Stimulated activated CD8-positive, alpha-beta memory T cell treated with anti-CD3 and anti-CD28 coated beads, Interleukin-2, amount 100 ng/mL, for 48 hours (primary cell): ENCODE results near the gene SLC15A1.
"Not testable (repeated sequence)": the region's sequence is repeated elsewhere in the genome, so short reads cannot be mapped to it uniquely, and the experiment has no call there.

Experiments
- DNase-seq, 2 donors: peaks; one replicate each; pipeline ENCODE4 v3.0.0-alpha.2; 2020; ENCODE audit warnings: low read depth in 2 of 2

The SLC15A1 gene

GRCh38 chr13:98653463-98653985 lies 98.9 kb downstream of the SLC15A1 start:
- peak; percentile 48 to 60 for DNase-seq

- DNase-seq: no peak
Measured at GRCh38 chr13:98652721-98653462, 99.6 kb downstream of the SLC15A1 start.

GRCh38 chr13:98652276-98652675 lies 100.2 kb downstream of the SLC15A1 start:
- DNase-seq: no peak

GRCh38 chr13:98651744-98652143 lies 100.7 kb downstream of the SLC15A1 start:
- DNase-seq: no peak

DNA sequence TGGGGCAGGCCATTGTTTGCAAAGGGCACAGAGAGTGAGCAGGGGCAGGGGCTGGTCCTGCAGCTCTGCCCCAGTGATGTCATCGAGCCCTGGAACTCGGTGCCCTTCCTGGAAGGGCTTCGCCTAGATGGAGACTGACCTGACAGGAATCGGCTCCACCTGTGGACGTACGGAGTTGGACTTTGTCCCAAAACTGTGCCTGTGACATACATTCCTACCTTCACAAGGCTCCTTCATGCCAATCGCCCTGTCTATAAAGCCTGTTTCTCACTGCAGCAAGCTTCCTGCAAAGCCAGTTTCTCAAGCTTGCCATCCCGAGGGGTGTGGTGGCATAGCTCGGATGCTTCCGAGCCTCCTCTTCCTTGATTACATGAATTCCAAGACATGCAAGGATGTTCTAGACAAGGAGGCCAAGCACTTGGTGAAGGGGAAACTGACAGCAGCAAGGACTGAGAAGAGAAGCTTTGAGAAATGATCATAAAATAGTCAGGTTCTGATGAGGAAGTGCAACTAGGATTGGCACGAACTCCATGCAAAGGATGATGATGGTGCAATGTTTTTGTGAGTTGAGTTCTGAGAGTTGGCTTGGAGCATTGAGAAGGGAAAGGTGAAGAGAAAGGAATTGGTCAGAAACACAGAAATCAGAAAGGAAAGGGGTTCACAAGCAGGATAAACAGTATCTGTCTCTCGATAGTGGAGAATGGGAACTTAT lies 101.9 kb downstream of the SLC15A1 start:
- no peak for DNase-seq

DNA sequence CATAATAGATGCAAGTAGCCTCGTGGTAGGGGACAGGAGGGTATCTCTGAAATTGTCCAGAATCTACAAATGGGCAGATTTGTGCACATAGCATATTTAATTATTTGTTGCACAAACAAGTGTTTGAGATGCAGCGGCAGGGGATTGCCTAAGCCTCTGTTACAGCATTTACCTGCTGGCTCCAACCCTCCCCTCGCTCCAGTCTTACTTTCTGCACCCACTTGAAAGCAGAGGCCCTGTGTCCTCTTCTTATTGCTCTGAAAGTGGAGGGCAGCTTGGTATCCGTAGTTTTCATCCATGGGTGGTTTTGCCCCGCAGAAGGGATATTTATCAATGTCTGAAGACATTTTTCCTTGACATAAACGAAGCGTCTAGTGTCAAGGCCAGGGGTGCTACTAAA lies 102.6 kb downstream of the SLC15A1 start:
- DNase-seq: no peak

GRCh38 chr13:98648686-98649085 lies 103.8 kb downstream of the SLC15A1 start:
- DNase-seq: no peak

GRCh38 chr13:98648141-98648540 lies 104.3 kb downstream of the SLC15A1 start:
- DNase-seq: no peak

GRCh38 chr13:98647121-98647520 lies 105.4 kb downstream of the SLC15A1 start:
- DNase-seq: no peak

- no peak for DNase-seq
Measured at GRCh38 chr13:98643479-98643878, 109.0 kb downstream of the SLC15A1 start.

DNA sequence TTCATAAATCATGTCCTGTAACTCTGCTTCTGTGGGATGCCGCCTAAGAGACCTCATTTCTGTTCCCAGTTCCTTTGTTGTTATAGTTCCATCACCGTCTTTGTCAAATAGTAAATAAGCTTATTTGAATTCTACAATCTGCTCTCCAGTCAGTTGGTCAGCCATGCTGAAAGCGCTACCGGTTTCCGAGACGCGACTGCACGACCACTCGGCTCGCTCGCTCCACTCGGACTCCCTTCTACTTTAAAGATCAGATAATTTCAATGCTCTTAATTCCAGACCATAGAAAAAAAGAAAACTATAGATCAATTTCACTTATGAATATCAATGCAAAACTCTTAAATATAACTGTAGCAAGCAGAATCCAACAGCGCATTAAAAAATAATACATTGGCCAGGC lies 111.4 kb downstream of the SLC15A1 start:
- no peak for DNase-seq

GRCh38 chr13:98639785-98640184 lies 112.7 kb downstream of the SLC15A1 start:
- not testable (repeated sequence) for DNase-seq

DNA sequence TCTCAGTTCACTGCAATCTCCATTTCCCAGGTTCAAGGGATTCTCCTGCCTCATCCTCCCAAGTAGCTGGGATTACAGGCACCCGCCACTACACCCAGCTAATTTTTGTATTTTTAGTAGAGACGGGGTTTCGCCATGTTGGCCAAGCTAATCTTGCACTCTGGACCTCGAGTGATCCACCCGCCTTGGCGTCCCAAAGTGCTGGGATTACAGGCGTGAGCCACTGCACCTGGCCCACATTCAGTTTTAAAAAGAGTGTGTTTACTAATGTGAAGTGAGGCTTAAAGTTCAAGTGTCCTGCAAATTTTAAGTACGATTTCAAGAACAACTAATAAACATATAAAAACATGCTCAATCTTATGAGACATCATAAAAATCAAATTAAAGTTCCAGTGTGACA lies 114.1 kb downstream of the SLC15A1 start:
- not testable (repeated sequence) for DNase-seq
